RWPE2 (cell line): ENCODE results near the gene HS3ST4.
"Not testable (repeated sequence)": the region's sequence is repeated elsewhere in the genome, so short reads cannot be mapped to it uniquely, and the experiment has no call there.

Experiments used
- ATAC-seq: fragments of 200-7000 bp; cut with Tn5 transposase; 3 replicates; pipeline ENCODE4 v1.9.1; 2021; ENCODE audit warnings: low read depth
- DNase-seq: peaks from one replicate; pipeline ENCODE4 v3.0.0-alpha.2; 2020; ENCODE audit warnings: low spot score
- H3K27ac ChIP-seq: fragments of 450-650 bp; 2 replicates; pipeline ENCODE4 v1.5.1; 2017; ENCODE audit warnings: mild to moderate bottlenecking; ENCODE audit not compliant: poor library complexity, severe bottlenecking
- H3K27me3 ChIP-seq: fragments of 250-450 bp; sonication (Bioruptor Pico); 2 replicates; pipeline ENCODE4 v1.5.1; 2021; ENCODE audit warnings: mild to moderate bottlenecking, moderate library complexity; ENCODE audit not compliant: insufficient read depth, poor library complexity, severe bottlenecking
- H3K36me3 ChIP-seq: fragments of 250-450 bp; sonication (Bioruptor Pico); 2 replicates; pipeline ENCODE4 v1.5.1; 2020; ENCODE audit warnings: low read depth, mild to moderate bottlenecking, moderate library complexity
- H3K4me1 ChIP-seq: fragments of 250-450 bp; sonication (Bioruptor Pico); 2 replicates; pipeline ENCODE4 v1.5.1; 2021; ENCODE audit warnings: mild to moderate bottlenecking, moderate library complexity; ENCODE audit not compliant: insufficient read depth, poor library complexity, severe bottlenecking
- H3K4me3 ChIP-seq: fragments of 250-450 bp; sonication (Bioruptor Pico); 2 replicates; pipeline ENCODE4 v1.5.1; 2021; ENCODE audit warnings: mild to moderate bottlenecking, moderate library complexity; ENCODE audit not compliant: severe bottlenecking
- H3K9me3 ChIP-seq: fragments of 250-450 bp; sonication (Bioruptor Pico); 2 replicates; pipeline ENCODE4 v1.5.1; 2021; ENCODE audit warnings: mild to moderate bottlenecking, moderate library complexity; ENCODE audit not compliant: severe bottlenecking
- TF ChIP-seq, protein P1 (sequence below): fragments of 450-650 bp; IDR thresholded peaks from one replicate; pipeline ENCODE4 v1.5.1; 2017; ENCODE audit warnings: mild to moderate bottlenecking, moderate library complexity; ENCODE audit not compliant: poor library complexity, severe bottlenecking

HS3ST4 gene

GRCh38 chr16:26071101-26071866, 379.5 kb downstream of the HS3ST4 start:
- TF ChIP-seq, protein P1, sequence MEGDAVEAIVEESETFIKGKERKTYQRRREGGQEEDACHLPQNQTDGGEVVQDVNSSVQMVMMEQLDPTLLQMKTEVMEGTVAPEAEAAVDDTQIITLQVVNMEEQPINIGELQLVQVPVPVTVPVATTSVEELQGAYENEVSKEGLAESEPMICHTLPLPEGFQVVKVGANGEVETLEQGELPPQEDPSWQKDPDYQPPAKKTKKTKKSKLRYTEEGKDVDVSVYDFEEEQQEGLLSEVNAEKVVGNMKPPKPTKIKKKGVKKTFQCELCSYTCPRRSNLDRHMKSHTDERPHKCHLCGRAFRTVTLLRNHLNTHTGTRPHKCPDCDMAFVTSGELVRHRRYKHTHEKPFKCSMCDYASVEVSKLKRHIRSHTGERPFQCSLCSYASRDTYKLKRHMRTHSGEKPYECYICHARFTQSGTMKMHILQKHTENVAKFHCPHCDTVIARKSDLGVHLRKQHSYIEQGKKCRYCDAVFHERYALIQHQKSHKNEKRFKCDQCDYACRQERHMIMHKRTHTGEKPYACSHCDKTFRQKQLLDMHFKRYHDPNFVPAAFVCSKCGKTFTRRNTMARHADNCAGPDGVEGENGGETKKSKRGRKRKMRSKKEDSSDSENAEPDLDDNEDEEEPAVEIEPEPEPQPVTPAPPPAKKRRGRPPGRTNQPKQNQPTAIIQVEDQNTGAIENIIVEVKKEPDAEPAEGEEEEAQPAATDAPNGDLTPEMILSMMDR = no peak

DNA sequence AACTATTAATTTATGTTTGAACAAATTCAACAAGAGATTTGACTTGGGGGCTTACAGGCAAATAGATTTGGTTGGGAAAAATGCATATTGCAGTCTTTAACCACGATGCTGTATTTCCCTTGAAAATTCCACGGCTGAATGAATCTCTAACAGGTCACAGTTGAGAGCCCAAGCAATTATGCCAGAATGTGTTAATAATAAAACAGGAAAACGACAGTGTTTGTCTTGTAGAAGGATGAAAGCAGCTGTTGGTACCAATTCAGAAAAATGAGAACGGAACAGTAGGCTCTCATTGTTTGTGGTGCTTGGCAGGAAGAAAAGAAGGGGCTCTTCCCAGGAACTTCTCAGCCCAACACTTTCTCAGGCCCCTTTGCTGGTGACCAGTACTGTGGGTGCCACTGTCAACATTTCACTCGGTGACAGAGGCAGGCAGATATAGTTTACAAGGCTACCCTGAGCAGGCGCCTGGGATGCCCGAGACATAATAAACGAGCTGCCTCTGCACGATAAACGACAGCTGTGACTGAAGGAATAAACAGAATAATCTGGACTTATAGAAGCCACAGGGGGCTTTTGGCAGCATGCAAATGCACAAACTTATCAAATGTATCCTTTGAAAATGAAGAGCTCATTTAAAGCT, 387.1 kb downstream of the HS3ST4 start:
- no peak overlapping the region for H3K27ac ChIP-seq
- DNase-seq = no peak
- ATAC-seq = no peak
- no peaks in the 10 kb centered on the region for H3K27me3 ChIP-seq
- H3K4me1 ChIP-seq = no peaks in the 10 kb centered on the region
- TF ChIP-seq, protein P1 = no peak
- H3K4me3 ChIP-seq = no peak overlapping the region
- no peaks in the 10 kb centered on the region for H3K36me3 ChIP-seq
- peaks cover 2% of the 10 kb centered on the region for H3K9me3 ChIP-seq

More at GRCh38 chr16:26071101-26071866, 379.5 kb downstream of the HS3ST4 start:
- H3K9me3 ChIP-seq = peaks cover 2% of the 10 kb centered on the region
- H3K27me3 ChIP-seq = no peaks in the 10 kb centered on the region
- DNase-seq (no peak), ATAC-seq (no peak)
- H3K4me3 ChIP-seq = no peak overlapping the region
- no peaks in the 10 kb centered on the region for H3K4me1 ChIP-seq
- H3K27ac ChIP-seq = no peak overlapping the region
- no peaks in the 10 kb centered on the region for H3K36me3 ChIP-seq

DNA sequence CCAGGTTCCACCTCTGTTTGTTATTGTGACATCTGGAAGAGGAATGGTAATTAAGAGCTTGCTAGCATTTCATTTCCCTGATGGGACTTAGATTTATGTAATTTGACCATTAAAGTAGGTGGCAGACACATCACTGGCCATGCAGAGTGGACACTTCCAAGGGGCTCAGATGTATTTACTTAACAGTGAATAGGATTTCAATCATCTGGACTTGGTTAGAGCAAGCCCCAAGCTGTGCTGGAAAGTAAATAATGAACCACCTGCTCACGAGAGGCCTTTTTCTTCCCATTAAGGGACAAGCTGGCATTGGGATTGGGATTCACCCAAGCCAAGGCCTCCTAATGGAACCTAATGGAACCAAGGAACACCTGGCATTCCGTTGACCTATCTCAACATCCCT, 395.3 kb downstream of the HS3ST4 start:
- DNase-seq = no peak

DNA sequence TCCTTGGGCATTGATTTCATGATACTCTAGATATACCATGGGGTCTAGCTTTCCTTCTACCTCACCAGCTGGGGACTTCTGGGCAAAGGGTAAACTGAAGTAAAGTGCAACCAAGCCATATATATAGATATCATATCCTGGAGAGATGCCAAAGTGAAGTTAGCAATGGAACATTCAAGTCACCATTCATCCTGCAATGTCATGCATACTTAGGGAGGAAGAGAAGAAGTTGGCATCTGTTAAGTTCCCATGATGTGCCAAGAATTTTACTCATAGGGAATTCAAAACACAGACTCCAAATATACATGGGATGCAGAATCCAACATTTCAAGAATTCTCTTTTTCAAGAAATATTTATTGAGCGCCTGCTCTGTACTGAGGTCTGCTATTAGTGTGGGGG, 399.8 kb downstream of the HS3ST4 start:
- TF ChIP-seq, protein P1 = no peak
- DNase-seq (no peak), ATAC-seq (no peak)
- no peaks in the 10 kb centered on the region for H3K9me3 ChIP-seq
- H3K36me3 ChIP-seq = no peaks in the 10 kb centered on the region
- no peaks in the 10 kb centered on the region for H3K27me3 ChIP-seq
- no peak overlapping the region for H3K4me3 ChIP-seq
- no peaks in the 10 kb centered on the region for H3K4me1 ChIP-seq
- no peak overlapping the region for H3K27ac ChIP-seq

More for the DNA sequence above, 395.3 kb downstream of the HS3ST4 start:
- H3K4me3 ChIP-seq = no peak overlapping the region
- no peak for ATAC-seq
- H3K9me3 ChIP-seq = no peaks in the 10 kb centered on the region
- H3K27ac ChIP-seq = no peak overlapping the region
- H3K4me1 ChIP-seq = no peaks in the 10 kb centered on the region
- H3K36me3 ChIP-seq = no peaks in the 10 kb centered on the region
- TF ChIP-seq, protein P1 = no peak
- no peaks in the 10 kb centered on the region for H3K27me3 ChIP-seq

GRCh38 chr16:26098206-26098605, 406.4 kb downstream of the HS3ST4 start:
- H3K4me3 ChIP-seq, H3K4me1 ChIP-seq, H3K36me3 ChIP-seq, ATAC-seq, H3K27me3 ChIP-seq, H3K27ac ChIP-seq, H3K9me3 ChIP-seq, DNase-seq: not testable (repeated sequence)
